ENCODE results near the gene OSBPL1A. TPM values are rescaled to one million over a fixed set of nuclear protein-coding genes. Genes with fewer than 3 reads are reported as not detected.
A peak's percentile ranks its signal among the peaks of the same experiment; 100 is the strongest.

OSBPL1A gene
- total and polyA plus RNA-seq, 7 donors, result 15.2 to 110 (median 71.3) TPM

DNA sequence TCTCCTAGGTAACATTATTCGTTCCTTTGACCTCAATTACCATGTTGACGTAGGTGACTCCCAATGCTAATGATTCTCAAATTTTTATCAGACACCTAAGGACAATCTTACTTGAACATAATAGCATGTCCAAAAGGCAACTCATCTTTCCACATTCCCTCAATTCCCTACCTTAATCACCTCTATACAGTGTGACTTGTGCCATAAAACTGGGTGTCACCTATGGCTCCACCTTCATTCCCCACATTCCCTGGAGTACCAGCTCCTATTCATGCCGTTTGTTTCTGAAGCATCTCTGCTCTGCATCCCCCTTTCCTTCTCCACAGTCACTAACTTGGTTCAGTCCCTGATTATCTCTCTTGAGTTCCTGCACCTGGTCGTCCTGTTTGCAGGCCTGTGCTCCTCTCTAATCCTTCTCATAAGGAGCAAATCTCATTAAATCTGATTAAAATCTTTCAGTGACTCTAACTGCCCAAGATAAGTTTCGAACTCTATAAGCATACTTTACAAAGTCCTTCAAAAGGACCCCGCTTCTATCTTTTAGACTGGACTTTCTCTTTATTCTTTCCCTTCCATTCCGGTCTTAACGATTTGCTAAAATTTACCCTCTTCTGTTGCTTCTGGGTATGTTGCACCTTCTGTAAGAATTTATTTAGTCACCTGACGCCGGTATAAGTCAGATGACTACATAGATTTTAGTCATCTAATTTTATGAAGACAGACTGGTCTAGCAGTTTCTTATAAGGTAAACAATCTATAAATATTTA, 128.7 kb downstream of the OSBPL1A start:
- Histone ChIP-seq H3K4me3 (peak overlapping the region in 2 of 4 donors; percentile 5 to 93), H3K36me3 (no peaks in the 10 kb centered on the region), H3K4me1 (peaks cover 0 to 59% (median 33%) of the 10 kb centered on the region in 4 donors), H3K27ac (peak overlapping the region; percentile 42 to 94 (median 92)), H3K9me3 (no peaks in the 10 kb centered on the region), H3K27me3 (no peaks in the 10 kb centered on the region)
- no peak for TF ChIP-seq EP300 (IDR thresholded peaks at IDR 0.05)
- 63 to 81% methylated on average over 10 of the region's 10 CpGs for WGBS, 2 donors
- no peak for DNase-seq
- intact Hi-C loops (cut with DNase I), result loop anchor here (5.0 kb wide), 1 partner anchor 52 kb away; no protein-coding TSS in a partner anchor

- Histone ChIP-seq H3K27ac (peak overlapping the region in 3 of 4 donors; percentile 92 to 94 (median 92)), H3K4me3 (no peak overlapping the region), H3K9me3 (no peaks in the 10 kb centered on the region), H3K4me1 (peaks cover 0 to 59% (median 34%) of the 10 kb centered on the region in 4 donors), H3K36me3 (no peaks in the 10 kb centered on the region), H3K27me3 (no peaks in the 10 kb centered on the region)
- intact Hi-C loops (cut with DNase I), result loop anchor here (5.0 kb wide), 1 partner anchor 51 kb away; no protein-coding TSS in a partner anchor
- TF ChIP-seq, protein P1, sequence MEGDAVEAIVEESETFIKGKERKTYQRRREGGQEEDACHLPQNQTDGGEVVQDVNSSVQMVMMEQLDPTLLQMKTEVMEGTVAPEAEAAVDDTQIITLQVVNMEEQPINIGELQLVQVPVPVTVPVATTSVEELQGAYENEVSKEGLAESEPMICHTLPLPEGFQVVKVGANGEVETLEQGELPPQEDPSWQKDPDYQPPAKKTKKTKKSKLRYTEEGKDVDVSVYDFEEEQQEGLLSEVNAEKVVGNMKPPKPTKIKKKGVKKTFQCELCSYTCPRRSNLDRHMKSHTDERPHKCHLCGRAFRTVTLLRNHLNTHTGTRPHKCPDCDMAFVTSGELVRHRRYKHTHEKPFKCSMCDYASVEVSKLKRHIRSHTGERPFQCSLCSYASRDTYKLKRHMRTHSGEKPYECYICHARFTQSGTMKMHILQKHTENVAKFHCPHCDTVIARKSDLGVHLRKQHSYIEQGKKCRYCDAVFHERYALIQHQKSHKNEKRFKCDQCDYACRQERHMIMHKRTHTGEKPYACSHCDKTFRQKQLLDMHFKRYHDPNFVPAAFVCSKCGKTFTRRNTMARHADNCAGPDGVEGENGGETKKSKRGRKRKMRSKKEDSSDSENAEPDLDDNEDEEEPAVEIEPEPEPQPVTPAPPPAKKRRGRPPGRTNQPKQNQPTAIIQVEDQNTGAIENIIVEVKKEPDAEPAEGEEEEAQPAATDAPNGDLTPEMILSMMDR (IDR thresholded peaks at IDR 0.05), result no peak
- TF ChIP-seq EP300 (IDR thresholded peaks at IDR 0.05) (no peak), POLR2AphosphoS5 (IDR thresholded peaks at IDR 0.05) (no peak), POLR2A (IDR thresholded peaks at IDR 0.05) (no peak)
- no peak for DNase-seq
- 95 to 98% methylated on average over 1 of the region's 1 CpG for WGBS, 2 donors
These were observed 129.7 kb downstream of the OSBPL1A start for GRCh38 chr18:24267878-24268277.

DNA sequence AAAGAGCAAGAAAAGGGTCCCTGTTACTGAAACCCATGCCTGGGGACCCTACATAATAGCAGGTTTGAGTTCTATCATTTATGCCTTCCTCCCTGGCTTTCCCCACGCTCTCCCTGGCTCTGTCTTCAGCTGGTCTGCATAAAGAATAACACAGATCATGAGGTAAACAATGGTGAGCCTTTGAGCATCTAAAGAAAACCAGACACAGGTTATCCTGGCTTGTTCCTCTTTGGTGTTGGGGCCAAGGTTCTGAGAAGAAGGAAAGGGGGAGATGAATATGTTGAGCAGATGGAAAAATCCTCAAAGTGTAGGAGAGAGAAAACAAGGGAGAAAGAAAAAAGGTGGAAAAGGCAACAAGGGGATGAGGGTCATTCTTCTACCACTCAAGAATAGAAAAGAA, 131.5 kb downstream of the OSBPL1A start:
- Histone ChIP-seq H3K9me3 (no peaks in the 10 kb centered on the region), H3K4me3 (no peak overlapping the region), H3K27ac (peak overlapping the region; percentile 53 to 94 (median 79)), H3K4me1 (peaks cover 0 to 68% (median 44%) of the 10 kb centered on the region in 4 donors), H3K27me3 (no peaks in the 10 kb centered on the region), H3K36me3 (no peaks in the 10 kb centered on the region)
- WGBS, 2 donors, result 81 to 91% methylated on average over 1 of the region's 1 CpG
- intact Hi-C loops (cut with DNase I), result loop anchor here (1.0 to 5.0 kb wide), 2 partner anchors 34 to 49 kb away; no protein-coding TSS in a partner anchor
- no peak for DNase-seq
- TF ChIP-seq EP300 (IDR thresholded peaks at IDR 0.05), result peak in 1 of 4 donors; percentile 35
- TF ChIP-seq, protein P1 (IDR thresholded peaks at IDR 0.05), result no peak
- peak in 3 of 4 donors; percentile 65 to 71 (median 69) for TF ChIP-seq POLR2AphosphoS5 (IDR thresholded peaks at IDR 0.05)

GRCh38 chr18:24265502-24266064, 132.0 kb downstream of the OSBPL1A start:
- H3K36me3 ChIP-seq, result no peaks in the 10 kb centered on the region
- intact Hi-C loops (cut with DNase I), result loop anchor here (1.0 to 5.0 kb wide), 2 partner anchors 33 to 48 kb away; no protein-coding TSS in a partner anchor
- WGBS, 2 donors, result 82 to 89% methylated on average over 4 of the region's 4 CpGs
- no peaks in the 10 kb centered on the region for H3K9me3 ChIP-seq
- DNase-seq, result no peak
- H3K4me3 ChIP-seq, result no peak overlapping the region
- peaks cover 0 to 74% (median 46%) of the 10 kb centered on the region in 4 donors for H3K4me1 ChIP-seq
- TF ChIP-seq EP300 (IDR thresholded peaks at IDR 0.05) (no peak), POLR2A (IDR thresholded peaks at IDR 0.05) (no peak), POLR2AphosphoS5 (IDR thresholded peaks at IDR 0.05) (no peak)
- TF ChIP-seq, protein P1 (IDR thresholded peaks at IDR 0.05), result no peak
- peak overlapping the region; percentile 53 to 94 (median 79) for H3K27ac ChIP-seq
- H3K27me3 ChIP-seq, result no peaks in the 10 kb centered on the region

GRCh38 chr18:24263050-24263449, 134.6 kb downstream of the OSBPL1A start:
- intact Hi-C loops (cut with DNase I), result no loop called here
- Histone ChIP-seq H3K27ac (peak overlapping the region; percentile 56 to 94 (median 74)), H3K27me3 (no peaks in the 10 kb centered on the region), H3K9me3 (no peaks in the 10 kb centered on the region), H3K4me3 (no peak overlapping the region), H3K36me3 (no peaks in the 10 kb centered on the region), H3K4me1 (peaks cover 0 to 72% (median 44%) of the 10 kb centered on the region in 4 donors)
- TF ChIP-seq POLR2AphosphoS5 (IDR thresholded peaks at IDR 0.05) (no peak), EP300 (IDR thresholded peaks at IDR 0.05) (peak in 1 of 4 donors; percentile 23)
- TF ChIP-seq, protein P1 (IDR thresholded peaks at IDR 0.05), result no peak
- DNase-seq, result no peak
- 28 to 77% methylated on average over 2 of the region's 2 CpGs for WGBS, 2 donors
